ENCODE measurements around the gene MBTD1. TPM values are rescaled to one million over a fixed set of nuclear protein-coding genes. Genes with fewer than 3 reads are reported as not detected.

Gene MBTD1
- total RNA-seq, 1 experiment from 2014 or later, result 40.6 TPM

GRCh38 chr17:51263006-51263405, 3.2 kb upstream of the MBTD1 start:
- ATAC-seq (no peak), DNase-seq (ENCODE audit: low spot score) (no peak)
- TF ChIP-seq ZNF317 (CRISPR knock-in tag; IDR thresholded peaks at IDR 0.05; ENCODE audit: borderline replicate concordance, low read depth), result no peak
- POLR2A ChIA-PET, result no interaction called here
- peaks cover 47% of the 10 kb centered on the region for H3K36me3 Mint-ChIP-seq
- CTCF ChIA-PET, result no interaction called here
- H3K4me3 Mint-ChIP-seq, result peak overlapping the region; percentile 63
- H3K9me3 Mint-ChIP-seq, result no peaks in the 10 kb centered on the region
- H3K27me3 Mint-ChIP-seq (ENCODE audit: low read depth), result no peaks in the 10 kb centered on the region
- H3K27ac Mint-ChIP-seq, result peak overlapping the region; percentile 52
- peaks cover 28% of the 10 kb centered on the region for H3K4me1 Mint-ChIP-seq

GRCh38 chr17:51261024-51261963, 1.4 kb upstream of the MBTD1 start:
- DNase-seq (ENCODE audit: low spot score) (peak; percentile 84), ATAC-seq (peak; percentile 55)
- Mint-ChIP-seq H3K27ac (peak overlapping the region; percentile 95), H3K4me3 (peak overlapping the region; percentile 92), H3K9me3 (no peaks in the 10 kb centered on the region), H3K27me3 (ENCODE audit: low read depth) (no peaks in the 10 kb centered on the region), H3K36me3 (peaks cover 44% of the 10 kb centered on the region), H3K4me1 (peaks cover 43% of the 10 kb centered on the region)
- CTCF ChIA-PET, result interaction anchor here (1.0 kb wide), 1 partner anchor 205 kb away, joined by 3 read pairs; no protein-coding TSS in a partner anchor
- POLR2A ChIA-PET, result interaction anchor here (0.6 kb wide), 1 partner anchor 12 kb away, joined by 6 read pairs; no protein-coding TSS in a partner anchor
- no peak for TF ChIP-seq NR3C1 (CRISPR knock-in tag; conservative IDR thresholded peaks at IDR 0.05; ENCODE audit: low read depth)
- TF ChIP-seq ATF3 (CRISPR knock-in tag; conservative IDR thresholded peaks at IDR 0.05), result no peak
- TF ChIP-seq MAX (CRISPR knock-in tag; IDR thresholded peaks at IDR 0.05), result no peak
- no peak for TF ChIP-seq PREB (CRISPR knock-in tag; IDR thresholded peaks at IDR 0.05; ENCODE audit: borderline replicate concordance)
- no peak; the same call in 1 of the 2 replicates for TF ChIP-seq TEAD1 (CRISPR knock-in tag; IDR thresholded peaks at IDR 0.05)
- no peak for TF ChIP-seq ZNF416 (CRISPR knock-in tag; IDR thresholded peaks at IDR 0.05)
- no peak for TF ChIP-seq STAT6 (CRISPR knock-in tag; conservative IDR thresholded peaks at IDR 0.05; ENCODE audit: low read depth)
- TF ChIP-seq ZNF121 (CRISPR knock-in tag; IDR thresholded peaks at IDR 0.05), result no peak
- TF ChIP-seq E2F1 (CRISPR knock-in tag; IDR thresholded peaks at IDR 0.05), result no peak
- TF ChIP-seq NR2C2 (CRISPR knock-in tag; IDR thresholded peaks at IDR 0.05), result no peak; the same call in 1 of the 2 replicates
- TF ChIP-seq FOXP4 (CRISPR knock-in tag; IDR thresholded peaks at IDR 0.05), result no peak
- TF ChIP-seq ZNF138 (CRISPR knock-in tag; conservative IDR thresholded peaks at IDR 0.05), result no peak
- 0 out of 2 replicates have a peak, but pooled peaks have one; percentile 33 for TF ChIP-seq HMGXB4 (CRISPR knock-in tag; IDR thresholded peaks at IDR 0.05)
- TF ChIP-seq USF2 (CRISPR knock-in tag; IDR thresholded peaks at IDR 0.05), result no peak
- TF ChIP-seq FOXK1 (CRISPR knock-in tag; IDR thresholded peaks at IDR 0.05), result peak; percentile 41; the same call in 1 of the 2 replicates
- no peak for TF ChIP-seq AFF4 (CRISPR knock-in tag; IDR thresholded peaks at IDR 0.05; ENCODE audit: borderline replicate concordance)

Measured in WTC11 (cell line).